NCI-H1105 (cell line): ENCODE results near the gene AFF4.

Source experiments
- DNase-seq: peaks from one replicate; lab custom pipeline; 2025; lab: John Stamatoyannopoulos, UW

AFF4 gene

DNA sequence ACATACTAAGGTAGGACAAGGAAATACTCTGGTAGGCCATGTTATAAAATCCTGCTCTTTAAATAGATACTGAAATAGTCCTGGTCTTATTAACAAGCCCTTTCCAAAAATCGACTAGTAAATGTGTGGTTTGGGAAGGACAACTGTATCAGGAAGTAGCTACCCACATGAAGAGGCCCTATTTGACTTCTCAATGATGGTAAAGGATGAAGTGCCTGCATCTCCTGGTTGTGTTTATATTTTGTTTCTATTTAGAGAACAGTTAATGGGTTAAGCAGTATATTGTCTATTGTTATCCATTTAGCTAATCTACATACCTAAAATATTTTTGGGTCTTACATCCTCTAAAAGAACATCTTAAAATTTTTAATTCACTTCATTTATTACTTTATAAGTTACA is 109.6 kb downstream of the AFF4 start:
- DNase-seq = no peak

- no peak for DNase-seq
Measured at GRCh38 chr5:132853323-132853722, 110.1 kb downstream of the AFF4 start.

- no peak for DNase-seq
Measured at GRCh38 chr5:132850066-132850465, 113.4 kb downstream of the AFF4 start.

- DNase-seq = no peak
Measured at GRCh38 chr5:132849347-132849746, 114.1 kb downstream of the AFF4 start.

DNA sequence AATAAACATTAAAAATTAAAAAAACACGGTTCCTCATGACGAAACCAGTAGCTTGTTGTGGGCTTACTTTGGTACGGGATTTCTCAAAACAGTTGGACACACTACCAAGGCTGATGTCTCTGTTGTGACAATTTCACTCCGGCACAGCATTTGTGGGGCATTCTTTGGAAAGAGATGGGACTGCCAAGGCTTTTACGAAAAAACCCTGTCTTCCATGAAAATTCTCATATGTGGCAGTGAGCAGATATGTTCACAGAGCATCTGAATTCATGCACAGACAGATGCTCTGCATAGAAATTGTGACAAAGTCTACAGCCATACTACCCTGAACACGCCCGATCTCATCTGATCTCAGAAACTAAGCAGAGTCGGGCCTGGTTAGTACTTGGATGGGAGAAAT is 115.2 kb downstream of the AFF4 start:
- DNase-seq = no peak

DNA sequence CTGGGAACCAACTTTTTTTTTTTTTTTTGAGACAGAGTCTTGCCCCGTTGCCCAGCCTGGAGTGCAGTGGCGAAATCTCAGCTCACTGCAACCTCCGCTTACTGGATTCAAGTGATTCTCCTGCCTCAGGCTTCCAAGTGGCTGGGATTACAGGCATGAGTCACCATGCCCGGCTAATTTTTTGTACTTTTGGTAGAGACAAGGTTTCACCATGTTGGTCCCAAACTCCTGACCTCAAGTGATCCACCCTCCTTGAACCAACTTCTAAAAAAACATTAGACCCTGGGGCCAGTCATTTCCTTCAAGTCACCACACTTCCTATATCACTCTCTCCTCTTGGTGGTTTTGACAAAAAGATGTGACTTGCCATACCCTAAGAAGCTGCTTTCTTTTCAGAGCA is 122.1 kb downstream of the AFF4 start:
- no peak for DNase-seq

DNA sequence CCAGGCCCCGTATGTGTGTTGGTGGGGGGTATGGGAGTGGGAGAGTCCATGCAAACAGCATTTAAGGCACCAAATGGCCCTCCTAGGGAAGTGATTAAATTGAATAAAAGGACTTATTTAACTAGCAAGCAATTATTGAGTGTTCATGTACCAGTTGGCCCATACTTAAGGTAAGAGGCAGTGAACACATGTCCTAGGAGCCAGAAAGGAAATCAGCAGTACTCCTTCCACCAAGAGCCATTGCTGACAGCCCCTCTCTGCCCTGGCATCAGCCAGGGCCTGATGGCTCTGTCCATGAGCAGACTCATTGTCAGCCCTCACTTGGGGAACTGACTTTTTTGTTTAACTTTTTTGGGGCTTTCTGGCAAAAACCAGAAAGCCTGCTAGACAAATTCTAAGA is 122.5 kb downstream of the AFF4 start:
- no peak for DNase-seq

DNA sequence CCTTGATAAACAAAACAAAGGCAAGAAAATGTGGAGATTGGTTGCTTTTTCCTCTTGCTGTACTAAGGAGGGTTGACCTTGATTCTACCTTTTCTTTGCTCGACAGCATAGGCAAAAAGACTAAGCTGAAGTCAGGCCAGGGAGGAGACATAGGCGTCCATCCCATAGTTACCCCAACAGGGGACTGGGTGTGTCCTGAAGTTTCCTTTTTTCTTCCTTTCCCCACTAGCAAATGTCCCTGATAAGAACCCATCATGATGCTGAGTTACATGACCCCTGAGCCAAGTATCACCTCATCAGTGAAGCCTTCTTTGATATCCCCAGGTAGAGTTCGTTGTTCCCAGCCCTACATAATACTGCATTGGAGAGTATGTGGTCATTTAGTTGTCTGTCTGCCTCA is 123.1 kb downstream of the AFF4 start:
- DNase-seq = no peak

DNA sequence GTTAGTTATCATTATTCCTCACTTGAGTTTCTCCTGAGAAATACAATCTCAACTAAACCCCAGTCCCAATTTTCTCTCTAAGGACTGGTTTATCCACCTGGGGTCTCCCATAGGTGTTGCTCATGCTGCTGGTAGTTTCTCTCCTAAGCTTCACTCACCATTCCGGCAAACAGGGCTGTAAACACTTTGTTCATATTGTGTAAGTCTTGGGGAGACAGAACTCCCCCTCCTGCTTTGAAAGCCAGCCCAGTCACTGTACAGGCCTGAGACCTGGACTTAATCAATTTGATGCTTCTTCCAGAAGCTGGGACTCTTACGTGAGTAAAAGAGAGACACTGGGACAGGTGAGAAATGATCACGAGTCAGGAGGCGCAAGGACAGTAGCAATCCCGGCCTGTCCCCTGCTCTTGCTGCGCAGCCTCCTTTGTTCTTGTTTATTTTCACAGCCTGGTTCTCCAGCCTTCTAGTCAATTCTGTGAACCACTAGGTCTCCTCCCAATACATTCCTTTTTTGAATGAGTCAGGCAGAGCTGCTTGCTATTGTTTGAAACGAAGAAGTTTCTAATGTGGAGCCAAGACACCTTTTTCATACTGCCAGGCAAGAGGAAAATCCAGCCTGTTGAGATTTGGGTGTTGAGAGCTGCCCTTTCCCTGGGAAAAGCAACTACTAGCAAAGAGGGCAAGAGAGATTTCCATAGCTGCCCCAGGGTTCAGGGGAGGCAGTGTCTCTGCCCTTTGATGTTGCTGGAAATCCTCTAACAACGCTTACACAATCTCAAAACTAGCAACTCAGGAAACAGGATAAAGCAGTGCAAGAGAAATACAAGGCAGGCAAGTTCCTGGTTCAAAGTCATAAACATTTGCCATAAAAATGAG is 123.8 kb downstream of the AFF4 start:
- no peak for DNase-seq

DNA sequence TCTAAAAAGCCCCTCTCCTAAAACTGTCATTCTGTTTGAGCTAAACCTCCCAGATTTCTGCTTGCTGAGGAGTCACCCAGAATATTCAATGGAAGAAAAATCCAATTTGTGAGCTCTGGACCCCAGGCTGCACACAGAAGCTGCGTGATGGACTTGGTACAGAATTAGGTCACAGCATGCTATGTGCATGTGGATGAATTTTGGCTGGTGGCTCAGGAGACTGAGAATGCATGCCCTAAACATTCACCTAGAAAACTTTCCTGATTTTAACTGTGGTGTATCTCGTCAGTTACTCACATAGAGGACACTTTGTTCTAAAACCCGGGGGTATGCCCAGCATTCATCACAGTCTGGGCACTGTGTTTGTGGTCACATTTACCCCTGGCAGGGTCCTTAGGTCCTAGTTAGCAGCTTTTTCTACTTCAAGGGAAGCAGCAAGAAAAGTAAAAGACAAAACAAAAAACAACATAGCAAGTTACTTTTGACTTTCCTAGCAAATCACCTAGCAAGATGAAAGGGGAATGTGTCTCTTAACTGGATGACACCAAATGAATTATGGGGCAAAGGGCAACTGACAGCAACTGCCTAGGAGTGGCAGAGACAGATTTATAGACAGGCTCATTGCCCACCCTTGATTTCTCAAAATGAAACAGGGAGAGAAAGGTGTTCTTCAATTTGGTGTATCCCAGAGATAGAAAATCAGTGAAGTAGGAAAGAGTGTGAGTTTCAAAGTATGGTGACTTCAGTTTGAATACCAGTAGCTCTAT is 124.7 kb downstream of the AFF4 start:
- DNase-seq = no peak

DNA sequence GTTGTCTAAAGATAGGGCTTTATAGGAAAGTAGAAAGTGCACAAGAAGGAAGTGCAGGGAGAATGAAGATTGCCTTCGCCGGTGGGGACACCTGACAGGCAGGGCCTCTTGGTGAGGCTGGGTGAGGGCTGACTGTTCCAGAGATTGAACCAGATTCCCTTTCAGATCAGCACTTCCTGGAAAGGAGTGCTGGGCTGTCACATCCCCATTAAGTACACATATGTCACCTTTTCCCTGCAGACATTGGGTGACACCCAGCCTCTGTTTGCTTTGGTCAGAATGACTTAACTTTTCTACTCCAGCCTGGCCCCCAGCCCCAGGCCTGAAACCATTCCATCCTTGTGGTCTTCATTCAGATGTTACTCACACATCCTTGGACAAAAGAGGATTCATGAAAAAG is 125.6 kb downstream of the AFF4 start:
- no peak for DNase-seq

- DNase-seq = no peak
Measured at GRCh38 chr5:132836852-132837251, 126.6 kb downstream of the AFF4 start.

DNA sequence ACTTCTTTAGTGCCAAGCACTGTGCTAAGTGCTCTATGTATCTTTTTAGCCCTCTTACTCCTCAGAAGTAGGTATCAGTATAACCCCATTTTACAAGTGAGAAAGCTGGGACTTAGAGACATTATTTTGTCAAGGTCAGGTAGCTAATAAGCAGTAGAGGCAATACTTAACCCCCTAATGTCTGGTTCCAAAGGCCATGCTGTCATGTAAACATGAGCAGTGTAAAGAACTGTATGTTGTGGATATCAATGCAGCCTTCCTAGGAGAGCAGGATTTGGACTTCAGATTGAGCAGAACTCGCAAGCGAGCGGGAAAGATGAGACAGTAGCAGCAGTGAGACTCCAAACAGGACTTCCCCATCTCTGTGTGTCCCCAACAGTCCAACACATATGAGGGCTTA is 129.4 kb downstream of the AFF4 start:
- DNase-seq = no peak

DNA sequence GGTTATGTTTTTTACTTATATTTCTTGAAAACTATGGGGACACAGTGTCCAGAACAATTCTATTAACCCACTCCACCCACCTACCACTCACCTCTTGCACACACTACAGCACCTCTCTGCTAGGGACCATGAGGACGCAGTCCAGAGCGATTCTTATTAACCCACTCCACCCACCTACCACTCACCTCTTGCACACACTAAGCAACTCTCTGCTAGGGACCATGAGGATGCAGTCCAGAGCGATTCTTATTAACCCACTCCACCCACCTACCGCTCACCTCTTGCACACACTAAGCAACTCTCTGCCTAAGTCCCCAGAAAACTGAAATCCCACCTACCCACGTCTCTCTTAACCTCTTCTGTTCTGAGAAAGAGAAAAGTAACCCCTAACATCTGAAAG is 130.8 kb downstream of the AFF4 start:
- no peak for DNase-seq

- no peak for DNase-seq
Measured at GRCh38 chr5:132831095-132831860, 132.2 kb downstream of the AFF4 start.

DNA sequence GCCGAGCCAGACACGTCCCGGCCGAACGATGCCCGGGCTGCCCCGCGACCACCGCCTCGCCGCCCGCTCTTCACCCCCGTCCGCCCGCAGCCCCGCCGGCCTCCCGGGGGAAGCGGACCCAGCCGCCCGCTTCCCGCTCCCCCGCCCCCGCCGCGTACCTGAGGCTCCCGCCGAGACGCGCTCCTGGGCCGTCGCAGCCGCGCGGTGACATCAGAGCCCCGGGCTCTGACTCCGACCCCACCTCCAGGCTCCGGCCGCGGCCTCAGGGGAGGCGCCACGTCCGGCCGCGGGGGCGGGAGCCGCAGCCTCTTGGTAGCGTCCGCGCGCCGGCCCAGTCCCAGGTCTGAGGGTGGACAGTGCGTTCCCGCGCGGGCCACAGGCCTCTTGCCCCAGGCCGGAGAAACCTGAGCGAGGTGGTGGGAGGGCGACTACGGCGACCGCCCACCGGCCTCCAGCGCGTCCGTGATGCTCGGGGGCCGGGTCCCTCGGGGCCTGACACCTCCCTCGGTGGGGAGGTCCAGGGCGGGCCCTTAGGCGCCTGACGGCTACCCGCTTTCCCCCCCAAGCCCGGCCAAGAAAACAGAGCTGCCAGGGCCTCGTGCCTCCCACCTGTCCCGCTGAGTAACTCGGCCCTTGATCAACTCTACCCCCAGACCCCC is 132.9 kb downstream of the AFF4 start, which contains the start of gene SHROOM1:
SHROOM1 (minus strand) TSS at position 212 of the 659 bp plus-strand sequence. CDS start 4,507 bp downstream, outside the sequence.
- peak; percentile 40 for DNase-seq

- peak; percentile 46 for DNase-seq
Measured at GRCh38 chr5:132829742-132830435, 133.5 kb downstream of the AFF4 start.

DNA sequence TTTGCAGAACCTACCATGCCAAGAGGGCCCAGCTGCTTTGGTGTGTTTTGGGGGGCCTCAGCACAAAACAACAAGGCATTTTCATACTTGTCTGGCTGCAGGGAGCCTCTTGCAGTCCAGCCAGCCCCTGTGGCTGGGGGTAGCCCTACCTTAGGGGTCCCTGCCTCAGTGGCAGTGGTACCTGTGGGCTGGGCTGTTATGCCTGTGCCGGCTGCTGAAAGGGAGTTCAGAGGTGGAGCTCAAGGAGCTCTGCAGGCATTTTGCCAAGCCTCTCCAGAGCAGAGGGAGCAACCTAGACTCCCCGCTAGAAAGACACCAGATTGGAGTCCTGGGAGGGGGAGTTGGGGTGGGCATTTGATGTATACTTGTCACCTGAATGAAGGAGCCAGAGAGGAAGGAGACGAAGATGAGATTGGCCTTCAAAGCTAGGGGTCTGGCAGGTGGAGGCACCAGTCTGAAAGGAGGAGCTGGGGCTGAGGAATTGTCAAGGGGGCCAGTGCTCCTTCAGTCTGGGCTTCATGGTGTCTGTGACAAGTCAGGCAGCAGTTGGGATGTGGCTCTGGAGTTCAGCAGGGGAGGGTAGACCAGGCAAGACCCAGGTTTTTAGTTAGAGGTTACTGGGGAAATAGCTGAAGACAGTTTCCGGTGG is 134.5 kb downstream of the AFF4 start:
- no peak for DNase-seq

DNA sequence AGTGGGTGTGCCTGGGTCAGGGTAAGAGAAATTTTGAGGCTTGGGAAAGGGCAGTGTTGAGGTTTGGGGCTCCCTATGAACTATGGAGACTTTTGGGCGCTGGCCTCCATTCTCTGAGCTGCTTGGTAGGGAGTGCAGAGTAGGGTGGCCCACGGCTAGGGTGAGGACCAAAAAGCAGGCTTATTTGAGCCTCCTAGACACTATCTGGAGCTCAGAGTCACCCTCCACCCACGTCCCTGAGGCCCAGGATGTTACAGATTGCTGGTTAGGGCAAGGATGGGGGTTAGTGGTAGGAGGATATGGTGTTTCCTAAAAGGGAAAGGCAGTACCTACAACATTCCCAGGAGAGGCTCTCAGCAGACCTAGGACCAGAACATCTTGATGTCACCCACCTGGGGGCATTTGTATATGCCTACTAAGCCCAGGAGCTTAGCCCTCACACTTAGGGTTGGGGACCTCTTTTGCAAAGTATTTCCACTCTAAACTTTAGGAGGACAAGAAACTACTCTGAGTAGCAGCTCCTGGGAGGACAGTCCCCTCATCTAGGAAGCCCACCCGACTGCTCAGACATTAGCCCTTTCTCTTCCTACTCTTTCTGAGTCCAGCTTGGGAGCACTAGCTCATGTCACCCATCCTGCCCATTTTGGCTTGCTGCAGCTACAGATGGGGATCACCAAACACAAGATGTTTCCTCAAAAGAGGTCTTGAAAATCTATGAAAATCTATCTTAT is 135.3 kb downstream of the AFF4 start:
- no peak for DNase-seq
